ENCODE measurements around the gene MEI4.
"Not testable (repeated sequence)": the region's sequence is repeated elsewhere in the genome, so short reads cannot be mapped to it uniquely, and the experiment has no call there.

- not testable (repeated sequence) for TF ChIP-seq EZH2 (IDR thresholded peaks at IDR 0.05; ENCODE audit: low read depth, low read length, severe bottlenecking); ATF2 (IDR thresholded peaks at IDR 0.05; ENCODE audit: low read length); JUND (IDR thresholded peaks at IDR 0.05; ENCODE audit: low read length); EGR1 (IDR thresholded peaks at IDR 0.05; ENCODE audit: borderline replicate concordance, low read depth, low read length); CTCF (IDR thresholded peaks at IDR 0.05; ENCODE audit: control extremely low read depth in 1 of 3, insufficient read depth in 1 of 3, low read depth in 1 of 3, low read length in 3 of 3); MAFK (IDR thresholded peaks at IDR 0.05; ENCODE audit: low read depth, low read length)
These were observed 83.2 kb downstream of the MEI4 start for GRCh38 chr6:77736010-77736409.

Measured in H1 (cell line).